CD4-positive, alpha-beta T cell (primary cell): ENCODE results near the gene REEP6. TPM values are rescaled to one million over a fixed set of nuclear protein-coding genes. Genes with fewer than 3 reads are reported as not detected.

Experiments
- ATAC-seq: fragments of 200-7000 bp; cut with Tn5 transposase; one replicate; pipeline ENCODE4 v1.10.0; 2022; ENCODE audit warnings: mild to moderate bottlenecking; ENCODE audit not compliant: poor library complexity
- CTCF ChIA-PET: fragments of 350-600 bp; sonication (Branson Sonifier 250); formaldehyde crosslinking; loops from one replicate; lab custom pipeline; 2021; ENCODE audit warnings: antibody characterized with exemption, inconsistent platforms; lab: Charles Lee
- POLR2A ChIA-PET: fragments of 350-600 bp; sonication (Branson Sonifier 250); formaldehyde crosslinking; loops from one replicate; lab custom pipeline; 2021; ENCODE audit warnings: antibody characterized with exemption, inconsistent platforms; lab: Charles Lee
- DNase-seq, 14 experiments: peaks; one replicate each; pipeline ENCODE4 v3.0.0-alpha.2; 2013 to 2020; ENCODE audit warnings: mixed read lengths in 2 of 14
- H3K27ac ChIP-seq, 2 donors: one replicate each; pipeline versions ENCODE4 v1.5.1 to v1.7.0; 2013; ENCODE audit warnings: low read length in 2 of 2, low read depth in 1 of 2, mild to moderate bottlenecking in 1 of 2
- H3K27me3 ChIP-seq, 2 experiments: 1 replicate in 1 of 2; 2 replicates in 1 of 2; pipeline versions ENCODE4 v1.6.1 to v1.7.0; 2013; ENCODE audit warnings: low read length in 2 of 2, control low read depth in 1 of 2, mild to moderate bottlenecking in 1 of 2, moderate library complexity in 1 of 2; ENCODE audit not compliant: insufficient read depth in 2 of 2, control insufficient read depth in 1 of 2
- H3K36me3 ChIP-seq: one replicate; pipeline ENCODE4 v1.6.1; 2013; ENCODE audit warnings: low read length, control low read depth; ENCODE audit not compliant: insufficient read depth
- H3K4me1 ChIP-seq: one replicate; pipeline ENCODE4 v1.6.1; 2013; ENCODE audit warnings: low read length, control low read depth; ENCODE audit not compliant: insufficient read depth
- H3K4me3 ChIP-seq: one replicate; pipeline ENCODE4 v1.5.1; 2013; ENCODE audit warnings: mild to moderate bottlenecking, low read length, moderate library complexity
- H3K9me3 ChIP-seq, 2 experiments: 1 replicate in 1 of 2; 2 replicates in 1 of 2; pipeline versions ENCODE4 v1.6.1 to v1.7.0; 2013; ENCODE audit warnings: low read length in 2 of 2, mild to moderate bottlenecking in 2 of 2, control low read depth in 1 of 2, moderate library complexity in 1 of 2; ENCODE audit not compliant: control insufficient read depth in 1 of 2, insufficient read depth in 1 of 2
- H3K27ac Mint-ChIP-seq: one replicate; pipeline ENCODE4 v1.8.0; 2020; ENCODE audit warnings: mixed read lengths
- H3K27me3 Mint-ChIP-seq: one replicate; pipeline ENCODE4 v1.8.0; 2021; ENCODE audit warnings: mixed read lengths
- H3K36me3 Mint-ChIP-seq: one replicate; pipeline ENCODE4 v1.8.0; 2021; ENCODE audit warnings: low read depth, mixed read lengths
- H3K4me1 Mint-ChIP-seq: one replicate; pipeline ENCODE4 v1.8.0; 2021; ENCODE audit warnings: low read depth, mixed read lengths
- H3K4me3 Mint-ChIP-seq: one replicate; pipeline ENCODE4 v1.8.0; 2020; ENCODE audit warnings: mild to moderate bottlenecking, mixed read lengths
- H3K9me3 Mint-ChIP-seq: one replicate; pipeline ENCODE4 v1.8.0; 2020; ENCODE audit warnings: mixed read lengths
- intact Hi-C, 2 experiments: fragments of 100-400 bp; cut with DNase I in 1 of 2; cut with micrococcal nuclease in 1 of 2; formaldehyde crosslinking; loops; one replicate each; pipeline versions ENCODE4 v1.15.1 to v1.9.0; 2023 to 2025; cut with DNase I, micrococcal nuclease
- total RNA-seq, 174 experiments: library from RNA in 2 of 174; stranded (reverse) in 2 of 174; gene quantifications; one replicate each; pipeline ENCODE4 v1.2.3 and lab custom pipeline; 2021 to 2026
- TF ChIP-seq, protein P1 (sequence below): fragments of 200-600 bp; IDR thresholded peaks from one replicate; pipeline ENCODE4 v1.8.0; 2022; ENCODE audit warnings: antibody characterized with exemption, mild to moderate bottlenecking

The REEP6 gene
- total RNA-seq, 2 experiments from 2014 or later: 2.2 to 2.8 TPM

DNA sequence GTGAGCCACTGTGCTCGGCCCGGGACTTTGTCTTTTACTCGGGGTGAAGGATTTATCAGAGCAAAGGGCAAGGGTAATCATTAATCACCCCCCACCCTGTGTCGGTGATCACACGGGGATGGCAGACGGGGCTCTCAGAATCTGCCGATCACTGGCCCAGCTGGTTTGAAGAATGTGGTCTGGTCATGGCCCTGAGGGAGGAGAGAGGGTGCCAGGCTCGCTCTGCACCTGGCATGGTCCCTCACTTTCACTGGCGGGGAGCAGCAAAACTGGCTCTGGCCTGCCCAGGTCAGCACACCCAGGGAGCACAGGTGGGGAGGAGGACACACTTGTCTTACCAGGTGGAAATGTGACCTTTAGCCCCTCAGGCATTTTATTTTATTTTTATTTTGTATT lies 10.2 kb downstream of the REEP6 start:
- TF ChIP-seq, protein P1, sequence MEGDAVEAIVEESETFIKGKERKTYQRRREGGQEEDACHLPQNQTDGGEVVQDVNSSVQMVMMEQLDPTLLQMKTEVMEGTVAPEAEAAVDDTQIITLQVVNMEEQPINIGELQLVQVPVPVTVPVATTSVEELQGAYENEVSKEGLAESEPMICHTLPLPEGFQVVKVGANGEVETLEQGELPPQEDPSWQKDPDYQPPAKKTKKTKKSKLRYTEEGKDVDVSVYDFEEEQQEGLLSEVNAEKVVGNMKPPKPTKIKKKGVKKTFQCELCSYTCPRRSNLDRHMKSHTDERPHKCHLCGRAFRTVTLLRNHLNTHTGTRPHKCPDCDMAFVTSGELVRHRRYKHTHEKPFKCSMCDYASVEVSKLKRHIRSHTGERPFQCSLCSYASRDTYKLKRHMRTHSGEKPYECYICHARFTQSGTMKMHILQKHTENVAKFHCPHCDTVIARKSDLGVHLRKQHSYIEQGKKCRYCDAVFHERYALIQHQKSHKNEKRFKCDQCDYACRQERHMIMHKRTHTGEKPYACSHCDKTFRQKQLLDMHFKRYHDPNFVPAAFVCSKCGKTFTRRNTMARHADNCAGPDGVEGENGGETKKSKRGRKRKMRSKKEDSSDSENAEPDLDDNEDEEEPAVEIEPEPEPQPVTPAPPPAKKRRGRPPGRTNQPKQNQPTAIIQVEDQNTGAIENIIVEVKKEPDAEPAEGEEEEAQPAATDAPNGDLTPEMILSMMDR: no peak
- H3K4me3 ChIP-seq: no peak overlapping the region
- no peak for DNase-seq
- no peaks in the 10 kb centered on the region for H3K36me3 ChIP-seq
- CTCF ChIA-PET: no interaction called here
- H3K36me3 Mint-ChIP-seq: no peaks in the 10 kb centered on the region
- H3K9me3 Mint-ChIP-seq: no peaks in the 10 kb centered on the region
- peaks cover 7% of the 10 kb centered on the region for H3K4me1 Mint-ChIP-seq
- peaks cover 13 to 15% of the 10 kb centered on the region in 2 experiments for H3K27me3 ChIP-seq
- H3K27me3 Mint-ChIP-seq: peaks cover 13% of the 10 kb centered on the region
- H3K27ac ChIP-seq: no peak overlapping the region
- H3K4me3 Mint-ChIP-seq: no peak overlapping the region
- peaks cover 12% of the 10 kb centered on the region for H3K4me1 ChIP-seq
- intact Hi-C loops: no loop called here
- peaks cover 0 to 29% of the 10 kb centered on the region in 2 experiments for H3K9me3 ChIP-seq
- POLR2A ChIA-PET: no interaction called here
- ATAC-seq: no peak
- H3K27ac Mint-ChIP-seq: no peak overlapping the region

DNA sequence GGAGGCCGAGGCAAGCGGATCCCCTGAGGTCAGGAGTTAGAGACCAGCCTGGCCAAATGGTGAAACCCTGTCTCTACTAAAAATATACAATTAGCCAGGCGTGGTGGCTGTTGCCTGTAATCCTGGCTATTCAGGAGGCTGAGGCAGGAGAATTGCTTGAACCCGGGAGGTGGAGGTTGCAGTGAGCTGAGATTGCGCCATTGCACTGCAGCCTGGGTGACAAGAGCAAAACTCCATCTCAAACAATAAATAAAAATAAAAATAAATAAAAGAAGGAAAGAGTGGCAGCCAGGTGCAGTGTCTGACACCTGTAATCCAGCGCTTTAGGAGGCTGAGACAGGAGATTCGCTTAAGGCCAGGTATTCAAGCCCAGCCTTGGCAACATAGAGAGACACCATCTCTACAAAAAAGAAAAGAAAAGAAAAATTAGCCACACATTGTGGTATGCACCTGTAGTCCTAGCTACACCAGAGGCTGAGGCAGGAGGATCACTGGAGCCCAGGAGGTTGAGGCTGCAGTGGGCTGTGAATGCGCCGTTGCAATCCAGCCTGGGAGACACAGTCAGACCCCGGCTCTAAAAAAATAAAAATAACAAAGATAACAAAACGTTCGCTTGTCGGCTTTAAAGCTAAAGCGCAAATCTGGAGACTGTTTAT lies 11.6 kb downstream of the REEP6 start:
- Histone ChIP-seq H3K9me3 (peaks cover 0 to 30% of the 10 kb centered on the region in 2 experiments), H3K36me3 (no peaks in the 10 kb centered on the region), H3K27me3 (peaks cover 13% of the 10 kb centered on the region in 2 experiments), H3K4me3 (no peak overlapping the region), H3K27ac (no peak overlapping the region), H3K4me1 (peaks cover 19% of the 10 kb centered on the region)
- no peak for ATAC-seq
- Mint-ChIP-seq H3K4me1 (peaks cover 9% of the 10 kb centered on the region), H3K27me3 (peaks cover 15% of the 10 kb centered on the region), H3K4me3 (no peak overlapping the region), H3K27ac (no peak overlapping the region), H3K9me3 (no peaks in the 10 kb centered on the region), H3K36me3 (no peaks in the 10 kb centered on the region)
- POLR2A ChIA-PET: interaction anchor here (0.8 kb wide), 1 partner anchor 10 kb away, joined by 3 read pairs; the partner anchor contains the start of gene ADAMTSL5
- TF ChIP-seq, protein P1: no peak
- intact Hi-C loops: no loop called here
- DNase-seq: no peak
- CTCF ChIA-PET: no interaction called here

DNA sequence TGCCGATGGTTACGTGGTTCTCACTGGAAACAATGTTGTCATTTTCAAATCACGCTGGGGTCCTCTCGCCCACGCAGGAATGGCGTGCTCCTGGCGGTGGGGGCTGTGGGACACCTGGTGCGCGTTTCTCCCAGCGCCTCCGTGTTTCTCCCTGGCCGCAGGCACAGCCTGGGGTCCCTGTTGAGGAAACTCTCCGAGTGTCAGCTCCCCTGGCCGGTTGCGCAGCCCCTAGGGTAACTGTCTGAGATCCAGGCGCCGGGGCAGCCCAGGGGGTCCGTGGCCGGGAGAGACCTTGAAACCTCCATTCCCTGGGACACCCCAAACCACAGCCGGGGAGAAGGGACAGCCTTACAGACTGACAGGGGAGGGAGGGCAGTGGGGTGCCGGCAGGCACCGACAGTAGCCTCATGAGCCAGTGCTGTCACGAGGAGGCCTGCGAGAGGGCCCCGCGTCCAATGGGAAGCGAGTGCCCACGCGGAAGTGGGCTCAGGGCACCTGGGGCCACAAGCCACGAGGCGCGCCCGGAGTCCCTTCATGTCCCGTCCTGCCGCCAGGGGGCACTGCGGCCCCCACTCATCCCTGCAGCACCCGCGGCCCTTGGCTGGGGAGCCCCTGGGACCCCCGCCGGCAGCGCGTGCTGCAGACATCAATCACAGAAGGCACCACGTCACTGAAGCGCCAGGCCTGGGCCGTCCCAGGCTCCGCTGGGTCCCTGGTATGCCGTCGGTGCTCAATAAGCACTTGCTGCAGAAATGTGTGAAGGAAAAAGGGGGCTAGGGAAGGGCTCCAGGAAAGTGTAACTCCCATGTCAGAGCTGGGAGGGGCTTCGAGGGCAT lies 12.3 kb downstream of the REEP6 start:
- Mint-ChIP-seq H3K4me1 (peaks cover 14% of the 10 kb centered on the region), H3K27ac (no peak overlapping the region), H3K36me3 (no peaks in the 10 kb centered on the region), H3K4me3 (no peak overlapping the region), H3K27me3 (peaks cover 19% of the 10 kb centered on the region), H3K9me3 (no peaks in the 10 kb centered on the region)
- no peak for ATAC-seq
- H3K9me3 ChIP-seq: peaks cover 0 to 30% of the 10 kb centered on the region in 2 experiments
- intact Hi-C loops: no loop called here
- H3K4me1 ChIP-seq: peaks cover 25% of the 10 kb centered on the region
- peak; percentile 39 to 79 (median 55) for DNase-seq
- H3K36me3 ChIP-seq: no peaks in the 10 kb centered on the region
- H3K27me3 ChIP-seq: peaks cover 13% of the 10 kb centered on the region in 2 experiments
- no peak overlapping the region for H3K27ac ChIP-seq
- CTCF ChIA-PET: no interaction called here
- H3K4me3 ChIP-seq: no peak overlapping the region
- TF ChIP-seq, protein P1: peak; percentile 79
- POLR2A ChIA-PET: interaction anchor here (0.8 kb wide), 1 partner anchor 9 kb away, joined by 3 read pairs; the partner anchor contains the start of gene ADAMTSL5
